Nephron progenitor cell (in vitro differentiated cells): ENCODE data around the gene ICA1.

Experiments used
- DNase-seq: peaks from one replicate; pipeline ENCODE4 v3.0.0; 2021
- H3K27ac Mint-ChIP-seq: 2 replicates; pipeline ENCODE4 v1.8.0; 2021; ENCODE audit warnings: mild to moderate bottlenecking, moderate library complexity, mixed read lengths
- H3K27me3 Mint-ChIP-seq: 2 replicates; pipeline ENCODE4 v1.8.0; 2021; ENCODE audit warnings: mild to moderate bottlenecking, low read depth, mixed read lengths; ENCODE audit not compliant: poor library complexity
- H3K36me3 Mint-ChIP-seq: 2 replicates; pipeline ENCODE4 v1.8.0; 2021; ENCODE audit warnings: low read depth, mixed read lengths
- H3K4me1 Mint-ChIP-seq: 2 replicates; pipeline ENCODE4 v1.8.0; 2021; ENCODE audit warnings: mixed read lengths
- H3K4me3 Mint-ChIP-seq: 2 replicates; pipeline ENCODE4 v1.8.0; 2021; ENCODE audit warnings: mild to moderate bottlenecking, moderate library complexity, mixed read lengths
- H3K9me3 Mint-ChIP-seq: 2 replicates; pipeline ENCODE4 v1.8.0; 2021; ENCODE audit warnings: mild to moderate bottlenecking, moderate library complexity, mixed read lengths
- CTCF ChIP-seq: fragments of 200-600 bp; sonication (generic); IDR thresholded peaks from 2 replicates; pipeline ENCODE4 v1.5.0; 2021; ENCODE audit warnings: antibody characterized with exemption

Gene ICA1

GRCh38 chr7:8133188-8133848 is 128.6 kb downstream of the ICA1 start:
- Mint-ChIP-seq H3K4me1 (peaks cover 33% of the 10 kb centered on the region), H3K27me3 (peaks cover 3% of the 10 kb centered on the region), H3K27ac (peak overlapping the region; percentile 48), H3K9me3 (no peaks in the 10 kb centered on the region), H3K4me3 (no peak overlapping the region), H3K36me3 (no peaks in the 10 kb centered on the region)
- no peak for TF ChIP-seq CTCF
- DNase-seq = no peak

- H3K4me1 Mint-ChIP-seq = peaks cover 30% of the 10 kb centered on the region
- H3K27ac Mint-ChIP-seq = peak overlapping the region; percentile 4
- H3K27me3 Mint-ChIP-seq = peaks cover 8% of the 10 kb centered on the region
- H3K9me3 Mint-ChIP-seq = no peaks in the 10 kb centered on the region
- no peak for DNase-seq
- TF ChIP-seq CTCF = no peak
- H3K4me3 Mint-ChIP-seq = no peak overlapping the region
- no peaks in the 10 kb centered on the region for H3K36me3 Mint-ChIP-seq
Observed at GRCh38 chr7:8131694-8132605, 130.0 kb downstream of the ICA1 start.

- Mint-ChIP-seq H3K36me3 (no peaks in the 10 kb centered on the region), H3K9me3 (no peaks in the 10 kb centered on the region), H3K27ac (no peak overlapping the region), H3K4me3 (no peak overlapping the region), H3K4me1 (peaks cover 30% of the 10 kb centered on the region), H3K27me3 (peaks cover 8% of the 10 kb centered on the region)
- TF ChIP-seq CTCF = no peak
- DNase-seq = no peak
Observed at GRCh38 chr7:8130663-8131062, 131.3 kb downstream of the ICA1 start.

- DNase-seq = no peak
- H3K4me1 Mint-ChIP-seq = peaks cover 26% of the 10 kb centered on the region
- no peak for TF ChIP-seq CTCF
- no peaks in the 10 kb centered on the region for H3K36me3 Mint-ChIP-seq
- H3K27ac Mint-ChIP-seq = no peak overlapping the region
- peaks cover 5% of the 10 kb centered on the region for H3K27me3 Mint-ChIP-seq
- H3K4me3 Mint-ChIP-seq = no peak overlapping the region
- H3K9me3 Mint-ChIP-seq = no peaks in the 10 kb centered on the region
Observed at GRCh38 chr7:8129318-8129659, 132.7 kb downstream of the ICA1 start.

- H3K36me3 Mint-ChIP-seq = no peaks in the 10 kb centered on the region
- no peak overlapping the region for H3K27ac Mint-ChIP-seq
- TF ChIP-seq CTCF = no peak
- H3K9me3 Mint-ChIP-seq = no peaks in the 10 kb centered on the region
- H3K4me1 Mint-ChIP-seq = peaks cover 20% of the 10 kb centered on the region
- no peak overlapping the region for H3K4me3 Mint-ChIP-seq
- peaks cover 5% of the 10 kb centered on the region for H3K27me3 Mint-ChIP-seq
- no peak for DNase-seq
Observed at GRCh38 chr7:8128449-8129317, 133.3 kb downstream of the ICA1 start.
